Regular cardiac myocyte (primary cell): ENCODE measurements around the gene CNN3. TPM values are rescaled to one million over a fixed set of nuclear protein-coding genes. Genes with fewer than 3 reads are reported as not detected.

Source experiments
- total RNA-seq: library from RNA; depleted of rRNA; stranded (reverse); fragments of >200 nt; gene quantifications from 2 replicates; pipeline ENCODE4 v1.2.3, GENCODE V29; 2014

CNN3 gene
- 349 and 490 TPM in 2 replicates for total RNA-seq

DNA sequence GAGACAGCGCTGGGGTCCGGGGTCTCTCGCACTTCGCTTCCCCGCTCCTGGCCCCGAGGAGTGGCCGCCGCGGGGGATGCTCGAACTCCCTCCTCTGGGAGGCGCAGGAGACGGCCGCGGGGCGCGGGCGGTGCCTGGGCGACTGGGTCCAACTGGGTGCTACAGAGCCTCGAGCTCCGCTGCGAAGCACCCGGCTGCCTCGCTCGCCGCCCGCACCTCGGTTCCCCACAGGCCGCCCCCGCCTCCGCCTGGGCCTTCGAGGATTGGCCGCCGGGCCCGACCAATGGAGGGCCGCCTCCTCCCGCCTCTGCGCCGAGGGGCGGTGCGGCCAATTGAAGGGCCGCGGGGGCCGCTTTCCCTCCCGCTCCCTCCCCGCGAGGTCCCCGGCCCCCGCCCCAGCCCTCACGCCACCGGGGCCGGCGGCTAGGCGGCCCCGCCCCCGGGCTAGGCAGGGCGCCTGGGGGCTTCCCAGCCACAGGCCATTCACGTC, at the start of gene CNN3:
TSS of gene CNN3 (minus strand) at position 196 of the 490 bp plus-strand sequence. CDS start 216 bp downstream, outside the sequence.

Other genes with a start within 250 kb of the CNN3 start
- gene SLC44A3, start 106.8 kb downstream of the CNN3 start, total RNA-seq = 0.38 and 2.5 TPM in 2 replicates
- gene ALG14, start 145.8 kb upstream of the CNN3 start, total RNA-seq = 1.1 and 3.1 TPM in 2 replicates
- gene TLCD4, start 190.2 kb upstream of the CNN3 start, total RNA-seq = 0.38 and 0.85 TPM in 2 replicates